HG02642 (cell line): ENCODE results near the gene PPP2R3B.
"Not testable (repeated sequence)": the region's sequence is repeated elsewhere in the genome, so short reads cannot be mapped to it uniquely, and the experiment has no call there.

Experiments used
- ATAC-seq: cut with Tn5 transposase; IDR thresholded peaks from one replicate; pipeline ENCODE4 v1.9.1; 2021; ENCODE audit warnings: mild to moderate bottlenecking; ENCODE audit not compliant: unreplicated experiment, poor library complexity

PPP2R3B gene

GRCh38 chrX:308821-309520, 77.7 kb downstream of the PPP2R3B start:
- no peak for ATAC-seq

- no peak for ATAC-seq
Measured at GRCh38 chrX:307261-308111, 79.2 kb downstream of the PPP2R3B start.

DNA sequence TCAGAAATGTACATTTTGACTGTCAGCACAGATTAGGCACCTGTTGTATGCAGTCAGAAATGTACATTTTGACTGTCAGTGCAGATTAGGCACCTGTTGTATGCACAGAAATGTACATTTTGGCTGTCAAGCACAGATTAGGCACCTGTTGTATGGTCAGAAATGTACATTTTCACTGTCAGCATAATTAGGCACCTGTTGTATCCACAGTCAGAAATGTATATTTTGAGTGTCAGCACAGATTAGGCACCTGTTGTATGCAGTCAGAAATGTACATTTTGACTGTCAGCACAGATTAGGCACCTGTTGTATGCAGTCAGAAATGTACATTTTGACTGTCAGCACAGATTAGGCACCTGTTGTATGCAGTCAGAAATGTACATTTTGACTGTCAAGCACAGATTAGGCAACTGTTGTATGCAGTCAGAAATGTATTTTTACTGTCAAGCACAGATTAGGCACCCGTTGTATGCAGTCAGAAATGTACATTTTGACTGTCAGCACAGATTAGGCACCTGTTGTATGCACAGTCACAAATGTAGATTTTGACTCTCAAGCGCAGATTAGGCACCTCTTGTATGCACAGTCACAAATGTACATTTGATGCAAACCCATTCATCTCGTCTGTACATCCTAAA, 80.0 kb downstream of the PPP2R3B start:
- not testable (repeated sequence) for ATAC-seq

- ATAC-seq: not testable (repeated sequence)
Measured at GRCh38 chrX:305781-306613, 80.7 kb downstream of the PPP2R3B start.

- ATAC-seq: no peak
Measured at GRCh38 chrX:302975-303374, 83.7 kb downstream of the PPP2R3B start.

DNA sequence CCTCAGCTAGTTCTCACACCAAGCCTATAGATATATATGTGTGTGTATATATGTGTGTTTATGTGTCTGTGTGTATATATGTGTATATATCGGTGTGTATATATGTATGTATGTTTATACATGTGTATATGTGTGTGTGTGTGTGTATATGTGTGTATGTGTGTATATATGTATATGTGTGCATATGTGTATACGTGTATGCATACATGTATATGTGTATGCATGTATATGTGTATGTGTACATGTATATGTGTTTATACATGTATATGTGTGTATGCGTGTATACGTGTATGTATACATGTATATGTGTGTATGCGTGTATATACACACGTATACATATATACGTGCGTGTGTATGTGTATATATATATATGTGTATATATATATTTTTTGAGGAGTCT, 86.4 kb downstream of the PPP2R3B start:
- ATAC-seq: no peak

GRCh38 chrX:298993-299392, 87.7 kb downstream of the PPP2R3B start:
- no peak for ATAC-seq

GRCh38 chrX:295136-295535, 91.6 kb downstream of the PPP2R3B start:
- no peak for ATAC-seq

GRCh38 chrX:292900-293897, 93.5 kb downstream of the PPP2R3B start:
- ATAC-seq: no peak

DNA sequence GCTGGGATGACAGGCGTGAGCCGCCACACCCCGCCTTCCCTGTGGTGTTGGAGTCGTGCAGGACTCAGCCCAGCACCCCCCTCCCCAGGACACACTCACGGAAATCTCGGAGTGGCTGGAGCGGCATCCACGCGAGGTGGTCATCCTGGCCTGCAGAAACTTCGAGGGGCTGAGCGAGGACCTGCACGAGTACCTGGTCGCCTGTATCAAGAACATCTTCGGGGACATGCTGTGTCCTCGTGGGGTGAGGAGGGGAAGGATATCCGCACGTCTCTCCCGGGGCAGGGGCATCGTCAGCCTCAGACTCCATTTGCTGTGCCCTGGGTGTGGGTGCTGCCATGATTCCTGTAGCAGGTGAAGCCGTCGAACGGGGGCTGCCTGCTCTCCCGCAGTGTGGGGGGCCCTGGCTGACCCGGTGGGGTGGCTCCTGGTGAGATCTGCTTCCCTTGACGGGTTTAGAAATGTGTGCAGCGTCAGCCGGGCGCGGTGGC, 95.3 kb downstream of the PPP2R3B start:
- ATAC-seq: no peak

GRCh38 chrX:290476-291166, 96.1 kb downstream of the PPP2R3B start:
- ATAC-seq: no peak

DNA sequence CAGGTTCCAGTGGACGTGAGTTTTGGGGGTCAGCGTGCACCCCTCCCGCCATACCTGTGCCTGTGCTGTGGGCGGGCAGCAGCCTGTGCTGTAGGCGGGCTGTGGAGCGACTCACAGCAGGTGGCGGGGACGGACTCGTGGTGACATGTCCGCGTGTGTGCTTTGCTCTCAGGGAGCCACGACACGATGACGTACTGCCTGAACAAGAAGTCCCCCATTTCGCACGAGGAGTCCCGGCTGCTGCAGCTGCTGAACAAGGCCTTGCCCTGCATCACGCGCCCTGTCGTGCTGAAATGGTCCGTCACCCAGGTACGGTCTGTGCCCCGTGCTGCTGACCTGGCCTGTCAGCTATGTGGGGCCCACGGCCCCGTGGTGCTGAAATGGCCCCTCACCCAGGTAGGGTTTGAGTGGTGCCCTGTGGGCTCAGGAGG, 98.1 kb downstream of the PPP2R3B start:
- ATAC-seq: no peak

DNA sequence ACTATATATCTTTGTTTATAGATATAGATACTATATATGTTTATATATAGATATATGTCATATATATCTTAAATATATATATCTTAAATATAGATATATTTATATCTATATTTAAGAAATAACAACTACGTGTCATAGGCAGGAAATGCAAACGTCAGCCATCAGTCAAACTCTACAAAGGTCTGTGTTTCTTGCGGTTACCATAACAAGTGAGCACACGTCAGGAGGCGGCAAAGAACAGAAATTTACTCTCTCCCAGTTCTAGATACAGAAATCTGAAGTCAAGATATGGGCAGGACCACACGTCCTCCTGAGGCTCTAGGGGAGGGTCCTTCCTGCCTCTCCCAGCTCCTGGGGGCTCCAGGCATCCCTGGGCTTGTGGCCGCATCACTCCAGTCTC, 99.0 kb downstream of the PPP2R3B start:
- no peak for ATAC-seq

DNA sequence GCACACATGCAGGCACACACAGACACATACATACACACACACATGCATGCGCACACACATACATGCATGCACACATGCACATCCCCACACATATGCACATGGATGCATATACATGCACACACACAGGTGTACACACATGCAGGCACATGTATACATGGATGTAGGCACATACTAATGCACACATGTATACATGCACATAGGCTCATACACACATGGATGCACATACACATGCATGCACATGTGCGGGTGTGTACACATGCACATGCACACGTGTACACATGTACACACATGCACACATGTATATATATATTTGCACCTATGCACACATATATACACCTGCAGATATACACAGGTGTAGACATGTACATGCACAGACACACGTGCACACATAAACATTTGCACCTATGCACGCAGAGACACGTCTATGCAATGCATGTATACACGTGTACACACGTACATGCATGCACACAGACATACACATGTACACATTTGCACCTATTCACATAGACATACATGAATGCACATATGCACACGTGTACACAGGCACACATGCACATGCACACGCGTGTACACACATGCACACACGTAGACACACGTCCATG, 101.5 kb downstream of the PPP2R3B start:
- no peak for ATAC-seq
